ENCODE results near the gene KIF18A.
A peak's percentile ranks its signal among the peaks of the same experiment; 100 is the strongest.

The KIF18A gene

GRCh38 chr11:28107191-28107749 is 686 bp downstream of the KIF18A start:
- Histone ChIP-seq H3K4me2 (ENCODE audit: insufficient read depth, low read length, poor library complexity, severe bottlenecking) (peak overlapping the region; percentile 55), H3K18ac (ENCODE audit: low read length) (no peak overlapping the region), H3K36me3 (replicated peaks in 1 of 2; ENCODE audit: control insufficient read depth in 2 of 2, insufficient read depth in 2 of 2, low read length in 2 of 2) (peaks cover 0 to 12% of the 10 kb centered on the region in 2 donors), H3K23ac (ENCODE audit: low read depth, low read length, poor library complexity) (no peak overlapping the region), H3K4me3 (ENCODE audit: low read length in 2 of 2) (peak overlapping the region; percentile 68 to 90), H2AK5ac (ENCODE audit: low read depth, low read length) (no peak overlapping the region), H2BK120ac (ENCODE audit: low read depth, low read length) (no peak overlapping the region), H3K4ac (ENCODE audit: low read length) (no peak overlapping the region), H3K79me1 (ENCODE audit: low read depth, low read length) (no peaks in the 10 kb centered on the region), H2BK15ac (ENCODE audit: low read length) (no peak overlapping the region), H3K14ac (ENCODE audit: low read length) (no peak overlapping the region), H4K91ac (ENCODE audit: low read depth, low read length, poor library complexity) (no peak overlapping the region), H2BK12ac (ENCODE audit: low read length) (no peak overlapping the region), H3K27me3 (ENCODE audit: control insufficient read depth in 3 of 3, insufficient read depth in 3 of 3, low read depth in 1 of 3, low read length in 3 of 3) (no peaks in the 10 kb centered on the region), H3K9me3 (replicated peaks in 1 of 2; ENCODE audit: control insufficient read depth in 2 of 2, insufficient read depth in 1 of 2, low read depth in 1 of 2, low read length in 2 of 2) (no peaks in the 10 kb centered on the region), H4K8ac (ENCODE audit: low read depth, low read length) (no peak overlapping the region), H3K27ac (replicated peaks; ENCODE audit: low read length) (peak overlapping the region; percentile 66), H3K9ac (ENCODE audit: low read depth, low read length, poor library complexity) (no peak overlapping the region), H3K4me1 (ENCODE audit: control insufficient read depth in 2 of 2, insufficient read depth in 1 of 2, low read depth in 1 of 2, low read length in 2 of 2) (peaks cover 2 to 13% of the 10 kb centered on the region in 2 donors), H2BK5ac (ENCODE audit: low read length) (no peak overlapping the region), H2AFZ (ENCODE audit: low read length) (peak overlapping the region; percentile 86)
- no CpG with 5 or more reads among the region's 11 CpGs for WGBS, 2 donors (ENCODE audit: extremely low coverage in 2 of 2, insufficient read length in 2 of 2, insufficient replicate concordance in 1 of 2)
- no peak for DNase-seq (ENCODE audit: low spot score)

DNA sequence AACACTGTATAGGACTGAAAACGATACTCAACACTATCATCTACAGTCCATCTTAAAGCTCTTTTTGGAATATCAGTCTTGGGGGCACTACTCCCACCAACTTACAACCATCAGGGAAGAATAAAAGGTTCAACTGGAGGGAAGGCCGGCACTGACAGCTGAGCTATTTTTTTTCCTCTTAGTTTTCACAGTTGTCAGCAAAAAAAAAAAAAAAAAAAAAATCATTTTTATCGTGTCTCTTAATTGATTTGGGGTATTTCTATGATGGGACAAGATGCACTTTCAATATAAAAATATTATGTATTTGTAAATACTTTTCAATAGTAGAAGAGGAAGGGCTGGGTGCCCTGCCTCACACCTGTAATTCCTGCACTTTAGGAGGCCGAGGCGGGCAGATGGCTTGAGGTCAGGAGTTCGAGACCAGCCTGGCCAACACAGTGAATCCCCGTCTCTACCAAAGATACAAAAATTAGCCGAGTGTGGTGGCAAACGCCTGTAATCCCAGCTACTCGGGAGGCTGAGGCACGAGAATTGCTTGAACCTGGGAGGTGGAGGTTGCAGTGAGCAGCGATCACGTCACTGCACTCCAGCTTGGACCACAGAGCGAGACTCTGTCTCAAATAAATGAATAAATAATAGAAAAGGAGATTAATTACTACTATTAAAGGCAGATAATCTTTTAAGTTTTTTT is 1.5 kb downstream of the KIF18A start:
- no CpG with 5 or more reads among the region's 14 CpGs for WGBS, 2 donors (ENCODE audit: extremely low coverage in 2 of 2, insufficient read length in 2 of 2, insufficient replicate concordance in 1 of 2)
- H3K27ac ChIP-seq (replicated peaks; ENCODE audit: low read length): no peak overlapping the region

DNA sequence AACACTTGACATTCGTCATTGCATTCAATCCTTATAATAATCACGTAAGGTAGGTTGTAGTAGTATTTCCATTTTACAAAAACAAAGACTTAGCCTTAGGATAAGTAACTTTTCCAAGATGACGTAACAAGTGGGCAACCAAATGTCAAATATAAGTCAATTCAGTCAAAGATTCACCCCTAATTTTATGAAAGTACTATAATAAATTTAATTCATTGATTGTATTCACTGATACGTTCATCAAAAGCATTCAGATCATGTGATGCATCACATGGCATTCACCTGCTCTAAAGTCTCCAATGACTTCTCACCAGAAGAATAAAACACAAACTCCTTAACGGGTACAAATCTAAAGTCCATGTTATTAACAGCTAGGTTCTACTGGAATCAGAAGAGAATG is 2.1 kb downstream of the KIF18A start:
- H3K23ac ChIP-seq (ENCODE audit: low read depth, low read length, poor library complexity): no peak overlapping the region
- H4K91ac ChIP-seq (ENCODE audit: low read depth, low read length, poor library complexity): no peak overlapping the region
- H4K8ac ChIP-seq (ENCODE audit: low read depth, low read length): no peak overlapping the region
- no peak overlapping the region for H3K4me2 ChIP-seq (ENCODE audit: insufficient read depth, low read length, poor library complexity, severe bottlenecking)
- no peak overlapping the region for H2AK5ac ChIP-seq (ENCODE audit: low read depth, low read length)
- no peak overlapping the region for H2BK15ac ChIP-seq (ENCODE audit: low read length)
- H2BK120ac ChIP-seq (ENCODE audit: low read depth, low read length): no peak overlapping the region
- H3K14ac ChIP-seq (ENCODE audit: low read length): no peak overlapping the region
- H3K4me3 ChIP-seq (ENCODE audit: low read length in 2 of 2): peak overlapping the region in 1 of 2 donors; percentile 24
- H2AFZ ChIP-seq (ENCODE audit: low read length): no peak overlapping the region
- peaks cover 2 to 13% of the 10 kb centered on the region in 2 donors for H3K4me1 ChIP-seq (ENCODE audit: control insufficient read depth in 2 of 2, insufficient read depth in 1 of 2, low read depth in 1 of 2, low read length in 2 of 2)
- no peaks in the 10 kb centered on the region for H3K36me3 ChIP-seq (replicated peaks in 1 of 2; ENCODE audit: control insufficient read depth in 2 of 2, insufficient read depth in 2 of 2, low read length in 2 of 2)
- H3K9me3 ChIP-seq (replicated peaks in 1 of 2; ENCODE audit: control insufficient read depth in 2 of 2, insufficient read depth in 1 of 2, low read depth in 1 of 2, low read length in 2 of 2): no peaks in the 10 kb centered on the region
- H3K18ac ChIP-seq (ENCODE audit: low read length): no peak overlapping the region
- H3K27me3 ChIP-seq (ENCODE audit: control insufficient read depth in 3 of 3, insufficient read depth in 3 of 3, low read depth in 1 of 3, low read length in 3 of 3): no peaks in the 10 kb centered on the region
- H2BK12ac ChIP-seq (ENCODE audit: low read length): no peak overlapping the region
- no peak overlapping the region for H3K27ac ChIP-seq (replicated peaks; ENCODE audit: low read length)
- no peak overlapping the region for H2BK5ac ChIP-seq (ENCODE audit: low read length)
- H3K4ac ChIP-seq (ENCODE audit: low read length): no peak overlapping the region
- H3K79me1 ChIP-seq (ENCODE audit: low read depth, low read length): no peaks in the 10 kb centered on the region
- H3K9ac ChIP-seq (ENCODE audit: low read depth, low read length, poor library complexity): no peak overlapping the region
- no CpG with 5 or more reads among the region's 5 CpGs for WGBS, 2 donors (ENCODE audit: extremely low coverage in 2 of 2, insufficient read length in 2 of 2, insufficient replicate concordance in 1 of 2)
- DNase-seq (ENCODE audit: low spot score): no peak

More for the DNA sequence above, 1.5 kb downstream of the KIF18A start:
- H4K8ac ChIP-seq (ENCODE audit: low read depth, low read length): no peak overlapping the region
- H3K4me1 ChIP-seq (ENCODE audit: control insufficient read depth in 2 of 2, insufficient read depth in 1 of 2, low read depth in 1 of 2, low read length in 2 of 2): peaks cover 2 to 13% of the 10 kb centered on the region in 2 donors
- H3K23ac ChIP-seq (ENCODE audit: low read depth, low read length, poor library complexity): no peak overlapping the region
- H2AFZ ChIP-seq (ENCODE audit: low read length): no peak overlapping the region
- DNase-seq (ENCODE audit: low spot score): no peak
- H2BK120ac ChIP-seq (ENCODE audit: low read depth, low read length): no peak overlapping the region
- no peak overlapping the region for H4K91ac ChIP-seq (ENCODE audit: low read depth, low read length, poor library complexity)
- no peaks in the 10 kb centered on the region for H3K9me3 ChIP-seq (replicated peaks in 1 of 2; ENCODE audit: control insufficient read depth in 2 of 2, insufficient read depth in 1 of 2, low read depth in 1 of 2, low read length in 2 of 2)
- H3K18ac ChIP-seq (ENCODE audit: low read length): no peak overlapping the region
- H2BK12ac ChIP-seq (ENCODE audit: low read length): no peak overlapping the region
- H3K4ac ChIP-seq (ENCODE audit: low read length): no peak overlapping the region
- no peak overlapping the region for H2BK5ac ChIP-seq (ENCODE audit: low read length)
- H3K14ac ChIP-seq (ENCODE audit: low read length): no peak overlapping the region
- H3K79me1 ChIP-seq (ENCODE audit: low read depth, low read length): no peaks in the 10 kb centered on the region
- H3K4me3 ChIP-seq (ENCODE audit: low read length in 2 of 2): peak overlapping the region; percentile 60 to 68
- H3K9ac ChIP-seq (ENCODE audit: low read depth, low read length, poor library complexity): no peak overlapping the region
- H3K27me3 ChIP-seq (ENCODE audit: control insufficient read depth in 3 of 3, insufficient read depth in 3 of 3, low read depth in 1 of 3, low read length in 3 of 3): no peaks in the 10 kb centered on the region
- peak overlapping the region; percentile 45 for H3K4me2 ChIP-seq (ENCODE audit: insufficient read depth, low read length, poor library complexity, severe bottlenecking)
- H3K36me3 ChIP-seq (replicated peaks in 1 of 2; ENCODE audit: control insufficient read depth in 2 of 2, insufficient read depth in 2 of 2, low read length in 2 of 2): peaks cover 0 to 5% of the 10 kb centered on the region in 2 donors
- H2AK5ac ChIP-seq (ENCODE audit: low read depth, low read length): no peak overlapping the region
- no peak overlapping the region for H2BK15ac ChIP-seq (ENCODE audit: low read length)

GRCh38 chr11:28104984-28105383 is 3.0 kb downstream of the KIF18A start:
- no peak for DNase-seq (ENCODE audit: low spot score)
- H3K27me3 ChIP-seq (ENCODE audit: control insufficient read depth in 3 of 3, insufficient read depth in 3 of 3, low read depth in 1 of 3, low read length in 3 of 3): no peaks in the 10 kb centered on the region
- no peak overlapping the region for H3K23ac ChIP-seq (ENCODE audit: low read depth, low read length, poor library complexity)
- H3K4ac ChIP-seq (ENCODE audit: low read length): no peak overlapping the region
- no peak overlapping the region for H4K91ac ChIP-seq (ENCODE audit: low read depth, low read length, poor library complexity)
- no peak overlapping the region for H3K4me3 ChIP-seq (ENCODE audit: low read length in 2 of 2)
- H2BK120ac ChIP-seq (ENCODE audit: low read depth, low read length): no peak overlapping the region
- WGBS, 2 donors (ENCODE audit: extremely low coverage in 2 of 2, insufficient read length in 2 of 2, insufficient replicate concordance in 1 of 2): 100% methylated on average over 1 of the region's 2 CpGs; no CpG with 5 or more reads in 1 of the 2 donors
- no peak overlapping the region for H3K27ac ChIP-seq (replicated peaks; ENCODE audit: low read length)
- H2BK5ac ChIP-seq (ENCODE audit: low read length): no peak overlapping the region
- no peak overlapping the region for H2AK5ac ChIP-seq (ENCODE audit: low read depth, low read length)
- no peak overlapping the region for H3K14ac ChIP-seq (ENCODE audit: low read length)
- no peak overlapping the region for H2BK12ac ChIP-seq (ENCODE audit: low read length)
- no peaks in the 10 kb centered on the region for H3K9me3 ChIP-seq (replicated peaks in 1 of 2; ENCODE audit: control insufficient read depth in 2 of 2, insufficient read depth in 1 of 2, low read depth in 1 of 2, low read length in 2 of 2)
- no peak overlapping the region for H2BK15ac ChIP-seq (ENCODE audit: low read length)
- peaks cover 2 to 13% of the 10 kb centered on the region in 2 donors for H3K4me1 ChIP-seq (ENCODE audit: control insufficient read depth in 2 of 2, insufficient read depth in 1 of 2, low read depth in 1 of 2, low read length in 2 of 2)
- no peaks in the 10 kb centered on the region for H3K79me1 ChIP-seq (ENCODE audit: low read depth, low read length)
- H3K4me2 ChIP-seq (ENCODE audit: insufficient read depth, low read length, poor library complexity, severe bottlenecking): no peak overlapping the region
- H4K8ac ChIP-seq (ENCODE audit: low read depth, low read length): no peak overlapping the region
- H3K36me3 ChIP-seq (replicated peaks in 1 of 2; ENCODE audit: control insufficient read depth in 2 of 2, insufficient read depth in 2 of 2, low read length in 2 of 2): no peaks in the 10 kb centered on the region
- no peak overlapping the region for H3K9ac ChIP-seq (ENCODE audit: low read depth, low read length, poor library complexity)
- no peak overlapping the region for H2AFZ ChIP-seq (ENCODE audit: low read length)
- H3K18ac ChIP-seq (ENCODE audit: low read length): no peak overlapping the region

Data from neuronal stem cell (in vitro differentiated cells).